Calu3 (cell line): ENCODE data around the gene BRF1. TPM values are rescaled to one million over a fixed set of nuclear protein-coding genes. Genes with fewer than 3 reads are reported as not detected.

Experiments
- BruUV-seq: library from RNA; stranded (reverse); fragments of 400-500 nt; replicated peaks from 2 replicates; lab custom pipeline; 2021; lab: Mats Ljungman, UMichigan
- CTCF ChIA-PET: fragments of 300-600 bp; sonication (Branson Sonifier 250); formaldehyde crosslinking; loops from one replicate; lab custom pipeline; 2022; ENCODE audit warnings: antibody characterized with exemption; lab: Charles Lee
- DNase-seq: peaks from one replicate; pipeline ENCODE4 v3.0.0; 2022
- H3K27ac Mint-ChIP-seq: one replicate; pipeline ENCODE4 v1.8.0; 2022; ENCODE audit warnings: mixed read lengths; ENCODE audit not compliant: unreplicated experiment
- H3K27me3 Mint-ChIP-seq: one replicate; pipeline ENCODE4 v1.8.0; 2022; ENCODE audit warnings: mixed read lengths; ENCODE audit not compliant: unreplicated experiment
- H3K36me3 Mint-ChIP-seq: one replicate; pipeline ENCODE4 v1.8.0; 2022; ENCODE audit warnings: mild to moderate bottlenecking, moderate library complexity, mixed read lengths; ENCODE audit not compliant: insufficient read depth, unreplicated experiment
- H3K4me1 Mint-ChIP-seq: one replicate; pipeline ENCODE4 v1.8.0; 2022; ENCODE audit warnings: mild to moderate bottlenecking, low read depth, mixed read lengths; ENCODE audit not compliant: unreplicated experiment
- H3K4me3 Mint-ChIP-seq: one replicate; pipeline ENCODE4 v1.8.0; 2022; ENCODE audit warnings: mild to moderate bottlenecking, low read depth, moderate library complexity, mixed read lengths; ENCODE audit not compliant: unreplicated experiment
- H3K9me3 Mint-ChIP-seq: one replicate; pipeline ENCODE4 v1.8.0; 2022; ENCODE audit warnings: low read depth, mixed read lengths; ENCODE audit not compliant: unreplicated experiment
- CTCF ChIP-seq: fragments of 200-600 bp; IDR thresholded peaks from one replicate; pipeline ENCODE4 v1.8.0; 2022; ENCODE audit warnings: antibody characterized with exemption; ENCODE audit not compliant: unreplicated experiment
- intact Hi-C: fragments of 100-400 bp; cut with micrococcal nuclease; formaldehyde crosslinking; loops from one replicate; pipeline ENCODE4 v1.10.0; 2022; ENCODE audit not compliant: unreplicated experiment
- total RNA-seq: library from RNA; stranded (reverse); gene quantifications from 2 replicates; pipeline ENCODE4 v1.2.3, GENCODE V29; 2022

Gene BRF1
- total RNA-seq, 1 experiment from 2014 or later: 38.4 TPM

GRCh38 chr14:105161309-105161708 is 139.5 kb downstream of the BRF1 start:
- no TSS peak for BruUV-seq
- CTCF ChIA-PET: interaction anchor here (1.2 kb wide), 1 partner anchor 57 kb away, joined by 3 read pairs; no protein-coding TSS in a partner anchor

GRCh38 chr14:105160776-105161175 is 140.0 kb downstream of the BRF1 start:
- Mint-ChIP-seq H3K36me3 (peaks cover 10% of the 10 kb centered on the region), H3K9me3 (no peaks in the 10 kb centered on the region), H3K4me1 (peaks cover 10% of the 10 kb centered on the region), H3K4me3 (no peak overlapping the region), H3K27ac (no peak overlapping the region), H3K27me3 (no peaks in the 10 kb centered on the region)
- no peak for TF ChIP-seq CTCF
- CTCF ChIA-PET: interaction anchor here (1.2 kb wide), 1 partner anchor 57 kb away, joined by 3 read pairs; no protein-coding TSS in a partner anchor
- no peak for DNase-seq
- intact Hi-C loops: no loop called here
- BruUV-seq: no TSS peak

More at GRCh38 chr14:105161309-105161708, 139.5 kb downstream of the BRF1 start:
- Mint-ChIP-seq H3K4me1 (peaks cover 10% of the 10 kb centered on the region), H3K27ac (no peak overlapping the region), H3K4me3 (no peak overlapping the region), H3K9me3 (no peaks in the 10 kb centered on the region), H3K27me3 (no peaks in the 10 kb centered on the region), H3K36me3 (peaks cover 10% of the 10 kb centered on the region)
- intact Hi-C loops: no loop called here
- no peak for TF ChIP-seq CTCF
- DNase-seq: no peak

GRCh38 chr14:105159344-105159743 is 141.5 kb downstream of the BRF1 start:
- BruUV-seq: no TSS peak
- CTCF ChIA-PET: interaction anchor here (0.7 kb wide), 1 partner anchor 665 kb away, joined by 9 read pairs; no protein-coding TSS in a partner anchor
- no peaks in the 10 kb centered on the region for H3K27me3 Mint-ChIP-seq
- no peak for TF ChIP-seq CTCF
- H3K4me3 Mint-ChIP-seq: no peak overlapping the region
- no peaks in the 10 kb centered on the region for H3K4me1 Mint-ChIP-seq
- intact Hi-C loops: no loop called here
- no peaks in the 10 kb centered on the region for H3K9me3 Mint-ChIP-seq
- H3K27ac Mint-ChIP-seq: no peak overlapping the region
- no peak for DNase-seq
- peaks cover 10% of the 10 kb centered on the region for H3K36me3 Mint-ChIP-seq

Other genes with a start within 250 kb of the BRF1 start
- 1.4 TPM in 2 replicates for gene GPR132, start 235.6 kb downstream of the BRF1 start, total RNA-seq
- 13.8 and 17.6 TPM in 2 replicates for gene JAG2, start 132.2 kb downstream of the BRF1 start, total RNA-seq
- gene NUDT14, start 119.7 kb downstream of the BRF1 start, total RNA-seq: 38.0 TPM in 2 replicates
- gene BTBD6, start 52.5 kb downstream of the BRF1 start, total RNA-seq: 29.7 and 30.1 TPM in 2 replicates
- gene PACS2, start 13.7 kb upstream of the BRF1 start, total RNA-seq: 71.8 and 77.3 TPM in 2 replicates
- 1.6 and 2.8 TPM in 2 replicates for gene TEX22, start 97.5 kb upstream of the BRF1 start, total RNA-seq
- gene MTA1, start 118.8 kb upstream of the BRF1 start, total RNA-seq: 161 and 168 TPM in 2 replicates
- gene CRIP2, start 173.8 kb upstream of the BRF1 start, total RNA-seq: 70.1 and 71.8 TPM in 2 replicates
- 7.1 and 13.2 TPM in 2 replicates for gene CRIP1, start 185.9 kb upstream of the BRF1 start, total RNA-seq
- 33.7 and 36.8 TPM in 2 replicates for gene TEDC1, start 190.2 kb upstream of the BRF1 start, total RNA-seq
- 0.38 and 0.42 TPM in 2 replicates for gene TMEM121, start 225.6 kb upstream of the BRF1 start, total RNA-seq